ENCODE results near the gene OSR1.
"Not testable (repeated sequence)": the region's sequence is repeated elsewhere in the genome, so short reads cannot be mapped to it uniquely, and the experiment has no call there.

Gene OSR1

GRCh38 chr2:19358242-19359020 is at the start of gene OSR1:
OSR1 (minus strand) TSS chr2:19358623; CDS start chr2:19353805, 4,818 bp downstream.
- no peak for DNase-seq

- no peak for DNase-seq
Observed at GRCh38 chr2:19403785-19404184, 45.4 kb upstream of the OSR1 start.

- no peak for DNase-seq
Observed at GRCh38 chr2:19392191-19392590, 33.8 kb upstream of the OSR1 start.

GRCh38 chr2:19389469-19389868 is 31.0 kb upstream of the OSR1 start:
- DNase-seq, result not testable (repeated sequence)

GRCh38 chr2:19380532-19380931 is 22.1 kb upstream of the OSR1 start:
- DNase-seq, result no peak

- DNase-seq, result no peak
Observed at GRCh38 chr2:19378939-19379338, 20.5 kb upstream of the OSR1 start.

GRCh38 chr2:19377717-19378116 is 19.3 kb upstream of the OSR1 start:
- DNase-seq, result no peak

GRCh38 chr2:19373352-19373751 is 14.9 kb upstream of the OSR1 start:
- DNase-seq, result no peak

- no peak for DNase-seq
Observed at GRCh38 chr2:19371996-19372582, 13.7 kb upstream of the OSR1 start.

- DNase-seq, result no peak
Observed at GRCh38 chr2:19369341-19369955, 11.0 kb upstream of the OSR1 start.

GRCh38 chr2:19368760-19369159 is 10.3 kb upstream of the OSR1 start:
- DNase-seq, result no peak

- no peak for DNase-seq
Observed at GRCh38 chr2:19367326-19367725, 8.9 kb upstream of the OSR1 start.

- no peak for DNase-seq
Observed at GRCh38 chr2:19365126-19365525, 6.7 kb upstream of the OSR1 start.

GRCh38 chr2:19364014-19364413 is 5.6 kb upstream of the OSR1 start:
- no peak for DNase-seq

GRCh38 chr2:19363474-19363778 is 5.0 kb upstream of the OSR1 start:
- no peak for DNase-seq

- peak; percentile 34 for DNase-seq
Observed at GRCh38 chr2:19362755-19363473, 4.5 kb upstream of the OSR1 start.

GRCh38 chr2:19362094-19362754 is 3.8 kb upstream of the OSR1 start:
- DNase-seq, result no peak

GRCh38 chr2:19361325-19361990 is 3.0 kb upstream of the OSR1 start:
- no peak for DNase-seq

- DNase-seq, result no peak
Observed at GRCh38 chr2:19360966-19361321, 2.5 kb upstream of the OSR1 start.

- DNase-seq, result no peak
Observed at GRCh38 chr2:19360266-19360965, 2.0 kb upstream of the OSR1 start.

GRCh38 chr2:19359456-19359855 is 1.0 kb upstream of the OSR1 start:
- DNase-seq, result no peak

GRCh38 chr2:19359021-19359357 is 566 bp upstream of the OSR1 start:
- no peak for DNase-seq

Measured in stimulated activated CD4-positive, alpha-beta T cell treated with anti-CD3 and anti-CD28 coated beads, Interleukin-4, amount 100 ng/mL, for 1 hour (primary cell).